Frontal cortex (tissue), 4 donors: Measurements from ENCODE around the gene PTPRU. TPM values are rescaled to one million over a fixed set of nuclear protein-coding genes. Genes with fewer than 3 reads are reported as not detected.
"Not testable (repeated sequence)": the region's sequence is repeated elsewhere in the genome, so short reads cannot be mapped to it uniquely, and the experiment has no call there.

ENCODE experiments used
- DNase-seq, 2 donors: peaks; one replicate each; pipeline ENCODE4 v3.0.0; 2012; ENCODE audit warnings: low spot score in 2 of 2
- FAIRE-seq: peaks from 2 replicates; lab custom pipeline; 2012; peaks lifted over from hg19 to GRCh38; lab: Jason Lieb, UNC
- total RNA-seq: library from RNA; depleted of rRNA; stranded (reverse); fragments of >200 nt; gene quantifications from one replicate; pipeline ENCODE4 v1.2.3, GENCODE V29; 2014
- donor health status: control.
- donor health status: control.
- donor health status: control.

The PTPRU gene
- total RNA-seq, 1 donor from 2014 or later, result 30.2 TPM

DNA sequence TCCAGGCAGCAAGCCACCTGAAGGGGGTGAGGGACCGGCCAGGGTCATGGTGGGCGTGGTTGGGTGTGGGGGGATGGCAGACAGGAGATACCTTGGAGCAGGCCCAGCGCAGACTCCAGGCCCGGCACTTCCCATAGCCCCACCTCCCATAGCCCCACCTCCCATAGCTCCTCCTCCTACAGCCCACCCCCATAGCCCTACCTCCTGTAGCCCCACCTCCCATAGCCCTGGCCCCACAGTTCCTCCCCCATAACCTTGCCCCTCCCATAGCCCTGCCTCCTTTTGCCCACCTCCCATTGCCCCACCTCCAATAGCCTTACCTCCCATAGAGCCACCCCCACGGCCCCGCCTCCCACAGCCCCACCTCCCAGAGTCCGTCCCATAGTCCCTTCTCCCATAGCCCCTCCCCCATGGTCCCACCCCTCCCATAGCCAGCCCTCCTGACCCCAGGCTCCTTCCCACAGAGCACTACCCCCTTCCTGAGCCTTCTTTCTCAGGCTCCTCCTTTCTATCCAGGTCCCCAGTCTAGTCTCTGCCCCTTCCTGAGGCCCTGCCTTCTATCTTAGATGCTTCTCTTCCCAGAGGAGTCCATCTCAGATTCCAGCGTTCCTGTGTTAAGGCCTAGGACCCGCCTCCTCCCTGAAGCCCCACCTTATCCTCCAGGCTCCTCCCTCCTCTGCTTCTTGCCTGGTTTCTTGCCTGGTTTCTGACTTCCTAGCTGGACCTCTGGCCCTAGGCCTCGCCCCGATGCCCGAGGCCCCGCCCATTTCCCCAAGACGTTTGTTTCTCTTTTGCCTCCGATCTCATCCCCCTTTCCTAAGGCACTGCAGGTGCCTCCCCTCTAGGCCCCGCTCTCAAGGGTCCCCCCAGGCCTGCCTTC lies 46.8 kb downstream of the PTPRU start:
- DNase-seq (no peak), FAIRE-seq (no peak)

- DNase-seq (no peak), FAIRE-seq (no peak)
Measured at GRCh38 chr1:29283804-29284195, 47.5 kb downstream of the PTPRU start.

- DNase-seq (no peak), FAIRE-seq (no peak)
Measured at GRCh38 chr1:29284286-29284960, 48.1 kb downstream of the PTPRU start.

GRCh38 chr1:29284961-29285560 lies 48.7 kb downstream of the PTPRU start:
- no peak for FAIRE-seq
- DNase-seq, result no peak

DNA sequence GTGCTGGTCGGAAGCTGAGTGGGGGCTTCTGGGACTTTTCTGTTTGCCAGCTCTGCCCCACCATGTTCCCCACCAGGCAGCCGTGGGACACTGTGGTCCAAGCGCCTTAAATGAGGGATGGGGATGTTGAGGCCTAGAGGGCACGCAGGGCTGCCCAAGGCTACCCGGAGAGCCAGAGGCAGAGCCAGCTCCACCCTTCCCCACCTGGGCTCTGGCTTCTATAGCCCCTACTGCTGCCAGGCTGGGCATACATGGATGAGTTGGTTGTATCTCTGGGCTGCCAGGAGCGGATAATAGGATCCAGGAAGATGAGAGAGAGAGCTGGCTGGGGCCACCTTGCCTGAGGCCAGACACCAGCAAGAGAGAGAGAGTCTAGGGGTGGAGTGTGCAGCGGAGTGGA lies 49.4 kb downstream of the PTPRU start:
- FAIRE-seq, result no peak
- no peak for DNase-seq

DNA sequence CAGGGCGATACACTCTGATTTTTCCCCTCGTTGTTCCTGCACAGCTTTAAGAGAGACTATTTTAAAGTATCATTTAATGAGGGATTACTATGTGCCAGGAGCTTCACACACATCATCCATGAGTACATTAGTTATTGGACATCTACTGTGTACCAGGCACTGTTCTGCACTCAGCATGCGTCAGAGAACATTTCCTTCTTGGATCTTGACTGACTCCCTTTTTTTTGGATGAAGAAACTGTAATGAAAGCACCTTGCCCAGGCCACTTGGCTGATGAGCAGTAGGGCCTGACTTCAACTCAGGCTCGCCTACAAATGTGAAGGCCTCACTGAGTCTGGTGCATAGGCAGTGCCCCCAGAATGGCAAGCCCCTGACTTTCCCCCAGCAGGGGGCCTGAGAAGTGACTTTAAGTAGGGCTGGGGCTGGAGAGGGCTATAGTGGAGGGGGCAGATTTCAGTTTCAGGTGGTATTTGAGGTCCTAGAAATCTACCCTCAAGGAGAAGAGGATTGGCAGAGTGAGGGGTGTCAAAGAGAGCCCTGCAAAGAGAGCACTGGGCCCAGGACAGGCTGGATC lies 50.0 kb downstream of the PTPRU start:
- DNase-seq (no peak), FAIRE-seq (no peak)

DNA sequence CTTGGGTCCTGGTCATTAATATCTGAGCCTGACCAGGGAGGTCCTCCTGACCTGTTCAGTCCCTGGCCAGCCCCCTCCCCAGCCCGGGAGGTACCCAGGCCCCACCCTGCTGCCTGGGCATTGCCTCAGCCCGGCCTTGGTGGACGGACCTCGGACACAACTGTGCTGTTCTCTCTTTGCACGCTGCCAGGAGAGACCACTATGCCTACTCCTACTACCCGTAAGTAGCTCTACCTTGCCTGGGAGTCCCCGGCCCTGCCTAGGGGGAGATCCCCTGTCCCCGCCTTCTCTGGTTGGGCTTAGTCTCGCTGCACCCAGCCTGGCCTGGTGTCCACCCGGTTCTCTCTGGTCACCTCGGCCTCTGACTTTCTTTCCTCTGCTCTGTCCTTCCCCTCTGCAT lies 53.2 kb downstream of the PTPRU start:
- FAIRE-seq (no peak), DNase-seq (no peak)

GRCh38 chr1:29290414-29290985 lies 54.2 kb downstream of the PTPRU start:
- DNase-seq, result no peak

DNA sequence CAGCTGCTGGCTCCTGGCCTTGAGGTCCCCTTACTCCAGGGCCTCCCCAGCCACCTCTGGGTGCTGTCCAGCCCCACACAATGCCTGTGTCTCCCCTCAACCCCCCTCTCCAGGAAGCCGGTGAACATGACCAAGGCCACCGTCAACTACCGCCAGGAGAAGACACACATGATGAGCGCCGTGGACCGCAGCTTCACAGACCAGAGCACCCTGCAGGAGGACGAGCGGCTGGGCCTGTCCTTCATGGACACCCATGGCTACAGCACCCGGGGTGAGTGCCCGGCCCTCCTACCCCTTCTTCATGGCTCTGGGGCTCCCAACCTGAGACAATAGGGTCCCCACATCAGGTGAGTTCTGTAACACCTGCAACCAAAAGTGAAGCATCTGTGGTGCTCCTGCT lies 55.4 kb downstream of the PTPRU start:
- DNase-seq, result no peak
- FAIRE-seq, result no peak

More at GRCh38 chr1:29290414-29290985, 54.2 kb downstream of the PTPRU start:
- no peak for FAIRE-seq

GRCh38 chr1:29292344-29292743 lies 56.0 kb downstream of the PTPRU start:
- no peak for FAIRE-seq
- no peak for DNase-seq

DNA sequence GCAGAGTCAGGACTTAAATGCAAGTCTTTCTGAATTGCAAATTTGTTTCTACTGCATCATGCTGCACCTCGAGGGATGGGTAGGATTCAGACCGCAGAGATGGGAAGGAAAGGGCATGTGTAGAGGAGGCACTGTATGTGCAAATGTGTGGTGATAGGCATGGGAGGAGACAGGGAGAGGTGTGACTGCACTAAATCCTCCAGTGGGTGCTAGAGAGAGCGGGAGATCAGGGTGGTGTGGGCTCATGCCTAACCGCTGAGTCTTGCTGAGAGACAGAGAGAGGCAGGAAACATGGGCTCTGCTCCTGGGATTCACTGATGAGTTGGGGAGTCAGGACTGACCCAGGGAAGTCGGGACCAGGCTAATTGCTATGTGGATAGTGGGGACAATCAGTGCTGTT lies 61.1 kb downstream of the PTPRU start:
- FAIRE-seq (no peak), DNase-seq (no peak)

GRCh38 chr1:29298246-29298645 lies 61.9 kb downstream of the PTPRU start:
- DNase-seq (no peak), FAIRE-seq (no peak)

GRCh38 chr1:29299446-29299845 lies 63.1 kb downstream of the PTPRU start:
- no peak for DNase-seq
- no peak for FAIRE-seq

DNA sequence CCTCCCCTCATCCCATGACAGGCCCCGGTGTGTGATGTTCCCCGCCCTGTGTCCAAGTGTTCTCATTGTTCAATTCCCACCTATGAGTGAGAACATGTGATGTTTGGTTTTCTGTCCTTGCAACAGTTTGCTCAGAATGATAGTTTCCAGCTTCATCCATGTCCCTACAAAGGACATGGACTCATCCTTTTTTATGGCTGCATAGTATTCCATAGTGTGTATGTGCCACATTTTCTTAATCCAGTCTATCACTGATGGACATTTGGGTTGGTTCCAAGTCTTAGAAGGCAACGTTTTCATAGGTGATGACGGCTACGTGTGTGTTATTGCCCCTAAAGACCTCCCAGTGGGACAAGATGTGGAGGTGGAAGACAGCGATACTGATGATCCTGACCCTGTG lies 65.4 kb downstream of the PTPRU start:
- DNase-seq, result not testable (repeated sequence)

GRCh38 chr1:29303201-29304024 lies 67.1 kb downstream of the PTPRU start:
- DNase-seq (no peak), FAIRE-seq (no peak)

More for the DNA sequence above, 65.4 kb downstream of the PTPRU start:
- not testable (repeated sequence) for FAIRE-seq

DNA sequence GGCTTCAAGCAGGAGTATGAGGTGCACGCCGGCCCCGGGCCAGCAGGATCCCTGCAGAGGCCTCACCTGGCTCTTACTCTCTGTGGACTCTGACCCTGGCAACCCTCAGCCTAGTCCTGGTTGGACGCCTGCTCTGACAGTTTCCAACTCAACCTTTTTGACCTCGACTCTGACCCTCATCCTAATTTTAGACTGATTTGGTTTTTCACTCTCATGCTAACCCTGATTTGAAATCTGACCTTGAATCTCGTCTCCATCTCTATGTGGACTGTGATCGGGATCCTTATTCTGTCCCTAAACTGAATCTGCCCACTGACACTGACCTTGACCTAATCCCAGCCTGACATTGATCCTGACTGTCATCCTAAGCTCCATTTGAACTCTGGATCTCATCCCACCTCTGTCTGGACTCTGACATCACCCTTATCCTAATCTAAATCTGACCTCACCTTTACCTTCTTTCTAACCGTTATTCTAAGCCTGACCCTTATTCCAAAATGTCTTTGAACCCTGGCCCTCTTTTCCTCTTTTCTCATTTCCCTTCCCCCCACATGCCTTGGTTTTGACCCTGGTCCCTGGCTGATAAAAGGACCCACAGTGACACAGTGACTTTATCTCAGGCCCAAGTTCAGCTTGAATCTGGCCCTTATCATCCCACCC lies 67.8 kb downstream of the PTPRU start:
- FAIRE-seq (no peak), DNase-seq (no peak)

DNA sequence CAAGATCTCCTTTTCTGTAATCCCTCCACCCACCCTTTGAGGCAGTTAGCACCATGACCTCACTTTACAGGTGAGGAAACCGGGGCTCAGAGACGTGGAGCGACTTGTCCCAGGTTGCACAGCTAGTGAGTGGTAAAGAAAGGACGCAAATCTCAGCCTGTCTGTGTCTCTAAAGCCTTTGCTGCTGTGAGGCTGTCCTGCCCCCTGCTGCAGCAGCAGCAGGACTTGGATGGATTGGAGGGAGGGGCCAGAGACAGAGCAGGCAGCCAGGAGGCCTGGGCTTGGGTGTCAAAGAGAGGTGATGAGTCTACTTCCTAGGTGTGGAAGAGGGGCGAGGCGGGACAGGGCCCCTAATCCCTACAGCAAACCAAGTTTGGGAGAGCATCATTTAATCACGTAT lies 69.6 kb downstream of the PTPRU start:
- FAIRE-seq (no peak), DNase-seq (no peak)

DNA sequence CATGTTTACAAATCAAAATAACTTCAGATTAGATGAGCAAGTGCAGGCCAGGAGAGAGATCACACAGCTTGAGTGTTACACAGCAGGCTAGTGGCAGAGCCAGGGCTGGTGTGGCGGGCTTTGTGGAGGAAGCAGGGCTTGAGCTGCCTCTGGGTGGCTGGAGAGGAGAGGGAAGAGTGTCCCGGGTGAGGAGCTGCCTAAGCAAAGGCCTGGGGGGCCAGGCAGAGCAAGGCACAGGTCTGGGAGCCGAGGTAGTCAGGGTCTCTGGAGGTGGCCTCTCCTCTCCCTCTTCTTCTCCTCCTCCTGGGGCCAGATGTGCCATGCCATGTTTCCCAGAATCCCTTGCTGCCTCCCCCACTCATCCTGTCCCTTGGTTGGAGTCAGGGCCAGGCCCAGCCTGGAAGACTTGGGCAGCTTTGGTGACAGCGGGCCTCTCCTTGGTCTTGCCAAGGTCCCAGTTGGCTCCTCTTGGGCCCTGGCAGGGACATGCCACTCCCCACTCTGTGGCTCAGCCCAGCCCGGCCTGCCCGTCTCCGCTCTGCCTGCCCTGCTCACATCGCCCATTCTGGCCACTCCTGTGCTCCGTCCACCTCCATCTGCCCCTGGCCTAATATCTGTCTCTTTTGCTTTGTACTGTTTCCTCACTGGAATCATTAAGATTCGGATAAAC lies 70.3 kb downstream of the PTPRU start:
- DNase-seq (no peak), FAIRE-seq (no peak)
